ENCODE data around the gene CHERP.

GRCh38 chr19:16566702-16567101, 24.5 kb upstream of the CHERP start:
- TF ChIP-seq, protein P1, sequence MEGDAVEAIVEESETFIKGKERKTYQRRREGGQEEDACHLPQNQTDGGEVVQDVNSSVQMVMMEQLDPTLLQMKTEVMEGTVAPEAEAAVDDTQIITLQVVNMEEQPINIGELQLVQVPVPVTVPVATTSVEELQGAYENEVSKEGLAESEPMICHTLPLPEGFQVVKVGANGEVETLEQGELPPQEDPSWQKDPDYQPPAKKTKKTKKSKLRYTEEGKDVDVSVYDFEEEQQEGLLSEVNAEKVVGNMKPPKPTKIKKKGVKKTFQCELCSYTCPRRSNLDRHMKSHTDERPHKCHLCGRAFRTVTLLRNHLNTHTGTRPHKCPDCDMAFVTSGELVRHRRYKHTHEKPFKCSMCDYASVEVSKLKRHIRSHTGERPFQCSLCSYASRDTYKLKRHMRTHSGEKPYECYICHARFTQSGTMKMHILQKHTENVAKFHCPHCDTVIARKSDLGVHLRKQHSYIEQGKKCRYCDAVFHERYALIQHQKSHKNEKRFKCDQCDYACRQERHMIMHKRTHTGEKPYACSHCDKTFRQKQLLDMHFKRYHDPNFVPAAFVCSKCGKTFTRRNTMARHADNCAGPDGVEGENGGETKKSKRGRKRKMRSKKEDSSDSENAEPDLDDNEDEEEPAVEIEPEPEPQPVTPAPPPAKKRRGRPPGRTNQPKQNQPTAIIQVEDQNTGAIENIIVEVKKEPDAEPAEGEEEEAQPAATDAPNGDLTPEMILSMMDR (conservative IDR thresholded peaks at IDR 0.05; ENCODE audit: low read depth, low read length): no peak
- TF ChIP-seq EZH2 (IDR thresholded peaks at IDR 0.05; ENCODE audit: low read length, unreplicated experiment): no peak

Measured in PC-3 (cell line).